ENCODE data around the gene VSNL1. TPM values are rescaled to one million over a fixed set of nuclear protein-coding genes. Genes with fewer than 3 reads are reported as not detected.

VSNL1 gene
- total RNA-seq, 2 experiments from 2014 or later, result not detected

- DNase-seq (no peak), ATAC-seq (no peak)
- no peak overlapping the region for H3K4me3 Mint-ChIP-seq
- intact Hi-C loops (cut with micrococcal nuclease), result no loop called here
- no peaks in the 10 kb centered on the region for H3K4me1 Mint-ChIP-seq (ENCODE audit: low read depth)
- CTCF ChIA-PET, result no interaction called here
- POLR2A ChIA-PET, result no interaction called here
- H3K36me3 Mint-ChIP-seq (ENCODE audit: low read depth), result no peaks in the 10 kb centered on the region
- no peak overlapping the region for H3K27ac Mint-ChIP-seq
- H3K9me3 Mint-ChIP-seq, result no peaks in the 10 kb centered on the region
- H3K27me3 Mint-ChIP-seq, result peaks cover 2% of the 10 kb centered on the region
- no peak for TF ChIP-seq CTCF (IDR thresholded peaks at IDR 0.05)
Measured at GRCh38 chr2:17579605-17580318, 39.3 kb downstream of the VSNL1 start.

- no peaks in the 10 kb centered on the region for H3K4me1 Mint-ChIP-seq (ENCODE audit: low read depth)
- H3K4me3 Mint-ChIP-seq, result no peak overlapping the region
- DNase-seq (no peak), ATAC-seq (no peak)
- no peaks in the 10 kb centered on the region for H3K36me3 Mint-ChIP-seq (ENCODE audit: low read depth)
- no peak for TF ChIP-seq CTCF (IDR thresholded peaks at IDR 0.05)
- no peaks in the 10 kb centered on the region for H3K9me3 Mint-ChIP-seq
- CTCF ChIA-PET, result no interaction called here
- H3K27me3 Mint-ChIP-seq, result peaks cover 2% of the 10 kb centered on the region
- H3K27ac Mint-ChIP-seq, result no peak overlapping the region
- POLR2A ChIA-PET, result no interaction called here
- intact Hi-C loops (cut with micrococcal nuclease), result no loop called here
Measured at GRCh38 chr2:17580319-17580715, 39.8 kb downstream of the VSNL1 start.

- Mint-ChIP-seq H3K4me1 (ENCODE audit: low read depth) (no peaks in the 10 kb centered on the region), H3K27ac (no peak overlapping the region), H3K9me3 (no peaks in the 10 kb centered on the region), H3K4me3 (no peak overlapping the region), H3K27me3 (peaks cover 5% of the 10 kb centered on the region), H3K36me3 (ENCODE audit: low read depth) (no peaks in the 10 kb centered on the region)
- DNase-seq, result no peak
- ChIA-PET CTCF (no interaction called here), POLR2A (no interaction called here)
- intact Hi-C loops (cut with micrococcal nuclease), result no loop called here
- no peak for TF ChIP-seq CTCF (IDR thresholded peaks at IDR 0.05)
- no peak for ATAC-seq
Measured at GRCh38 chr2:17581831-17582230, 41.3 kb downstream of the VSNL1 start.

- no peak for TF ChIP-seq CTCF (IDR thresholded peaks at IDR 0.05)
- Mint-ChIP-seq H3K4me1 (ENCODE audit: low read depth) (no peaks in the 10 kb centered on the region), H3K4me3 (no peak overlapping the region), H3K9me3 (no peaks in the 10 kb centered on the region), H3K27me3 (peaks cover 4% of the 10 kb centered on the region), H3K36me3 (ENCODE audit: low read depth) (no peaks in the 10 kb centered on the region), H3K27ac (no peak overlapping the region)
- intact Hi-C loops (cut with micrococcal nuclease), result no loop called here
- CTCF ChIA-PET, result no interaction called here
- DNase-seq (no peak), ATAC-seq (no peak)
- POLR2A ChIA-PET, result no interaction called here
Measured at GRCh38 chr2:17583166-17583565, 42.7 kb downstream of the VSNL1 start.

- no peaks in the 10 kb centered on the region for H3K36me3 Mint-ChIP-seq (ENCODE audit: low read depth)
- no peak for ATAC-seq
- POLR2A ChIA-PET, result no interaction called here
- no peak overlapping the region for H3K27ac Mint-ChIP-seq
- no peaks in the 10 kb centered on the region for H3K9me3 Mint-ChIP-seq
- H3K4me3 Mint-ChIP-seq, result no peak overlapping the region
- intact Hi-C loops (cut with micrococcal nuclease), result no loop called here
- TF ChIP-seq CTCF (IDR thresholded peaks at IDR 0.05), result no peak
- CTCF ChIA-PET, result no interaction called here
- no peak for DNase-seq
- H3K27me3 Mint-ChIP-seq, result peaks cover 4% of the 10 kb centered on the region
- no peaks in the 10 kb centered on the region for H3K4me1 Mint-ChIP-seq (ENCODE audit: low read depth)
Measured at GRCh38 chr2:17583646-17584045, 43.1 kb downstream of the VSNL1 start.
